GM19463 (cell line): ENCODE data around the gene ZNF177.
"Not testable (repeated sequence)": the region's sequence is repeated elsewhere in the genome, so short reads cannot be mapped to it uniquely, and the experiment has no call there.

Experiments
- ATAC-seq: cut with Tn5 transposase; IDR thresholded peaks from one replicate; pipeline ENCODE4 v1.9.1; 2021; ENCODE audit warnings: mild to moderate bottlenecking, moderate library complexity; ENCODE audit not compliant: unreplicated experiment

Gene ZNF177

DNA sequence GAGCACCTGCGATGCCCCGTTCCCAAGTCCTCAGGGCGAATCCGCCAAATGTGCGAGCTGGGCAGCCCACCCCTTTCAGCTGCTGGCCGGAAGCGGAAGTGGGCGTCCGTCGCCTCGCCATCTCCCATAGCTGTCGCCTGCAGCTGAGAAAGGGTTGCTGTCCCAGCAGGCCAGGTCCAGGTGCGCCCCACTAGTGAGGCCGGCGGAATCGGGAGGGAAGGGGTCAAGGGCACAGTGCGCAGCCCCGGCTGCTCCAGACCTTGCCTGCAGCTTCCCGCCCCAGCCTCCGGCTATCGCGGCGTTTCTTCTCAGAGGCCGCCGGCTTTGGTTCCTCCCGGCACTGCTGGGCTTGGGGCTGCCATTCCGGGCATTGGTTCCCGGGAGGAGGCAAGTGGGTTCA is at the start of gene ZNF177:
Gene ZNF177 (plus strand): TSS at position 109 of the 400 bp plus-strand sequence. CDS start 15,299 bp downstream, outside the sequence.
- ATAC-seq = no peak

- no peak for ATAC-seq
Observed at GRCh38 chr19:9313756-9314155, 49.1 kb upstream of the ZNF177 start.

GRCh38 chr19:9321338-9321737 is 41.5 kb upstream of the ZNF177 start:
- ATAC-seq = no peak

- not testable (repeated sequence) for ATAC-seq
Observed at GRCh38 chr19:9321756-9322155, 41.1 kb upstream of the ZNF177 start.

GRCh38 chr19:9322201-9322600 is 40.6 kb upstream of the ZNF177 start:
- not testable (repeated sequence) for ATAC-seq

DNA sequence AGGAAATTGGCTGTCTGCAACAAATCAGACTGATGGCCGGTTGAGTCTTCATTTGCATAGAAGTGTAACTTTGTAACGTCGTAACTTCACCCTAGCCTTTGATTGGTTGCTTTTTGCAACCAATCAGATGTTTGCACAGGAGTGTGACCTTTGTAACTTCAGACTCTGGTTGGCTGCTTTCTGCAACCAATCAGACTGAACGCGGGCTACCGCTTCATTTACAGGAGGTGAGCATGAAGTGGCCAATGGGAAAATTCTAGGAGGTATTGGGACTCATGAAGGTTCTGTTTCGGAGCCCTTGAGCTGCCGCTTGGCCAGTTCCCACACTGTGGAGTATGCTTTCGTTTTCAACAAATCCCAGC is 39.3 kb upstream of the ZNF177 start:
- peak; percentile 32 for ATAC-seq

- peak; percentile 96 for ATAC-seq
Observed at GRCh38 chr19:9323919-9324583, 38.8 kb upstream of the ZNF177 start, which contains the start of gene ZNF559. Gene ZNF559, plus strand, starts transcription at chr19:9324179. Its CDS starts 14,371 bp downstream, at chr19:9338550.

DNA sequence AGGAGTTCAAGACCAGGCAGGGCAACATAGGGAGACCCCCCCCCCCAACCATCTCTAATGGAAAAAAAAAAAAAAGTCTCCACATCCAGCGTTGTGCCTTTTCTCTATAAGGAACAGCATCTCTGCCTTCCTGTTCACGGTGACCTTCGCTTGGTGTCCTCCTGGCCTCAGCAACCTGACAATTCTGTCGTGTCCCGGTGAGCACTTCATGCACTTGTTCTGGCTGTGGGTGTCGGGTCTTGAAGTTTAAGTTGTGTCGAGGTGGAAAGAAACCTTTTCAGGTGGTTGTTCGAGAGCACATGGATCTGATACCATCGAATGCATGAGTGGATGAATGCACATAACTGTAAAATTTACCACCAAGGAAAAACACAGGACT is 38.2 kb upstream of the ZNF177 start:
- ATAC-seq = no peak

- ATAC-seq = no peak
Observed at GRCh38 chr19:9329999-9330398, 32.8 kb upstream of the ZNF177 start.

GRCh38 chr19:9342610-9343304 is 20.1 kb upstream of the ZNF177 start:
- no peak for ATAC-seq

DNA sequence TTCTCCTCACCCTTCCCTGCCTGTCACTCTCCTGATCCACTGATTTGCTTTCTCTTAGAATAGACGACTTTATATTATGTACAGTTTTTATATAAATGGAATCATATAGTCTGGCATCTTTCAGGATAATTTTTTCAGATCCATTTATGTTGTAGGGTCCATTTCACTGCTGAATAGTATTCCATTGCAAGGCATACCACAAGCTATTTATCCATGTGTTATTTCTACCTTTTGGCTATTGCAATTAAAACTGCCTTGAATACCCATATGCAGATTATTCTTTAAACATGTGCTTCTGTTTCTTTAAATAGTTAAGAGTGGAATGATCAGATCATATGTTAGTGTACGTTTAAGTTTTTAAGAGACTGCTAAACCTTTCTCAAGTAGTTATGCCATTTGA is 17.8 kb upstream of the ZNF177 start:
- ATAC-seq = no peak

DNA sequence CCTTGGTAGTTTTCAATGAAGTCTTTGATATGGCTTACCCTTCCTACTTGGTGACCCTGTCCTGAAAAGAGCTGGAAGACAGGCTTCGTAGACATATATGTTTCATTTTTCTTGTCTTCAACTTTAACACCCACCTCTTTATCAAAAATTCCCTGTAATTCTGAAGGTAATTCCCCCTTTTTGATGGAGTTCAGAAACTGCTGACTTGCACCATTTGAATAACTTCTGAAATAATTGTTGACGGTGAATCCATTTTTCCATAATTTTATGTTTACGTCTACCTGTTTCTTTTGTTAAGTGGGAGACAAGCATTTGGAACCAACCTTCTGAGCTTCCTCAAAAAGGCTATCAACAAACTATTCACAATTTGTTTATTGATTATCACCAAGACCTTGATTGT is 14.6 kb upstream of the ZNF177 start:
- no peak for ATAC-seq

DNA sequence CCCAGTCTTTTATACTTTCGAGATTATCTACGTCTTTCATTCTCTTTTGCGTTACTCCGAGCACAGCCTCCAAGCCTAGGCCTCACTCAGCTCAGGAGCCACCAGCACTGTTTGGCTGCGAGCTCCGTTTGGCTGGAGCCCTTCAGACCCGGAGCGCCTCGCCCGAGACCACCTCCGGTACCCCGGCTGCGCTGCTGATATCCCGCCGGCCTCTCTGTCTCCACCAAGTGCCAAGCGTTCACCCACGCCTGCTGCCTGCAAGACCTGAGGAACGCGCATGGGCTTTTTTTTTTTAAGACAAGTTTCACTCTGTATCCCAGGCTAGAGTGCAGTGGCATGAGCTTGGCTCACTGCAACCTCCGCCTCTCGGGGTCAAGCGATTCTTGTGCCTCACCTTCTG is 14.1 kb upstream of the ZNF177 start:
- ATAC-seq = no peak

DNA sequence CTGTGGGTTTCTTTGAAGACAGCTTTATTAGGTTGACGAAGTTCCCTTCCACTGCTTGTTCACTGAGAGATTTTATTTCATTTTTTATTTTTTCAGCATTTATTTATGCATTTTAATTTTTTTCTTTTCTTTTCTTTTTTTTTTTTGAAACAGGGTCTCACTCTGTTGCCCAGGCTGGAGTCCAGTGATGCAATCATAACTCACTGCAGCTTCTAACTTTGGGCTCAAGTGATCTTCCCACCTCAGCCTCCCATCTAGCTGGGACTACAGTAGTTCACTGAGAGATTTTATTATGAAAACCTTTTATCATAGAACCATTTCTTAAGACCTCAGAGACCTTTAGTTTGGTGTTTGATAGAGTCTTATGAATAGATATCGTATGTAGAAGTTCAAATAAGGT is 10.3 kb upstream of the ZNF177 start:
- no peak for ATAC-seq

- ATAC-seq = no peak
Observed at GRCh38 chr19:9353011-9353410, 9.8 kb upstream of the ZNF177 start.

DNA sequence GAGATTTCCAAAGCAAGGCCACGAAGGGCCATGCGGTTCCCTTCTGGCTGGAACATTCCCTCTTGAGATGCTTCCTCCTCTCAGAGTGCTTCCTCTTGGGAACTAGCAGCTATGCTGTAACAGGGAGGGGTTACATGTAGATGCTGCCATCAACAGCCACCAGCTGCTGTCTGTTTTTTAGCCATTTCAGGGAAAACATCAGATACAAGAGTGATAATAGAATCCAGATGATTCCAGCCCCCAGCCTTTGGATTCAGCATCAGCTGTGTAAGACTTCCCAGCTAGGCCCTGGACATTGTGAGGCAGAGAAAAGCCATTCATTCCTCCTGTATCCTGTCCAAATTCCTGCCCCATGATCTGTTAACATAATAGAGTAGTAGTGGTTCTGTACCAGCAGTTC is 8.2 kb upstream of the ZNF177 start:
- ATAC-seq = no peak

GRCh38 chr19:9370738-9371619 is 8.2 kb downstream of the ZNF177 start:
- no peak for ATAC-seq

GRCh38 chr19:9381361-9381785 is 18.6 kb downstream of the ZNF177 start:
- no peak for ATAC-seq

DNA sequence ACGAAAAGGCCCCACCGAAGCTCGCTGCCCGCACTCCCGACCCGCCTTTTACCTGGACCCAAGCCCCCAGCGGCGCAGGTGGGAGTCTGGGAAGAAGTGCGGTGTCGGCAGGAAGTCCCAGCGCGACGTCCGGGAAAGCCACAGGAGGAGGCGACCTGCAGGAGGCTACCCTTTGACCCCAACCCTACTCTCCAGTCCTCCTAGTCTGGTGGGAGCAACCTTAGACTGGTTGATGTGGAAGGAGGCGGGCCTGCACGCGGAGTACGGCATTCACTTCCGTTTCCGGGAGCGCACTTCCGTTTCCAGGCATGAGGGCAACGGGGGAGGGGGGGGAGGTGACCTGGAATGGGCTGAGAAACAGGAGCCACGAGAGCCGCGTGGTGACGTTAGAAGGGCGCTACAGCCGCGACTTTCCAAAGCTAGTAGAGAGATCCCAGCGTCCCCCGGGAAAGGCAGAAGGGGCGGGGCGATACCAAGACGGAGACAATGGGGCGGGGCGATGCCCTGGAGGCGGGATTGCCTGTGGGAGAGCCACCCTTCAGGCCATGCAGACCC is 44.1 kb downstream of the ZNF177 start:
- no peak for ATAC-seq

GRCh38 chr19:9407827-9408226 is 45.0 kb downstream of the ZNF177 start:
- ATAC-seq = no peak

GRCh38 chr19:9413240-9413954 is 50.6 kb downstream of the ZNF177 start:
- no peak for ATAC-seq
